IMR-90 (cell line): ENCODE results near the gene HGFAC. TPM values are rescaled to one million over a fixed set of nuclear protein-coding genes. Genes with fewer than 3 reads are reported as not detected.

ENCODE experiments used
- ATAC-seq: fragments of 200-7000 bp; cut with Tn5 transposase; 2 replicates; pipeline ENCODE4 v1.9.1; 2020; ENCODE audit warnings: low read depth, mild to moderate bottlenecking, moderate library complexity
- BruUV-seq: library from RNA; stranded (reverse); fragments of 400-500 nt; replicated peaks from 2 replicates; lab custom pipeline; 2021; lab: Mats Ljungman, UMichigan
- CTCF ChIA-PET: fragments of 300-600 bp; formaldehyde crosslinking; extraction: SDS; loops from one replicate; lab custom pipeline; 2021; ENCODE audit warnings: antibody characterized with exemption; lab: Yijun Ruan, JAX
- POLR2A ChIA-PET: fragments of 300-600 bp; sonication (Branson Sonifier 250); formaldehyde crosslinking; loops from one replicate; lab custom pipeline; 2022; ENCODE audit warnings: antibody characterized with exemption; ENCODE audit not compliant: unreplicated experiment; lab: Charles Lee
- DNase-seq: peaks from one replicate; pipeline ENCODE4 v3.0.0; 2013
- H2AFZ ChIP-seq: replicated peaks from 2 replicates; pipeline ENCODE3; 2013; ENCODE audit warnings: low read length, mild to moderate bottlenecking; ENCODE audit not compliant: poor library complexity
- H2AK5ac ChIP-seq: 2 replicates; pipeline ENCODE4 v1.6.1; 2013; ENCODE audit warnings: low read depth, low read length, inconsistent platforms
- H2AK9ac ChIP-seq: replicated peaks from 2 replicates; pipeline ENCODE3; 2013; ENCODE audit warnings: mild to moderate bottlenecking, low read depth, low read length, moderate library complexity; ENCODE audit not compliant: poor library complexity
- H2BK120ac ChIP-seq: 2 replicates; pipeline ENCODE4 v1.6.1; 2013; ENCODE audit warnings: low read depth, low read length, inconsistent platforms
- H2BK15ac ChIP-seq: 3 replicates; pipeline ENCODE4 v1.6.1; 2013; ENCODE audit warnings: low read depth, low read length, inconsistent platforms
- H2BK20ac ChIP-seq: 2 replicates; pipeline ENCODE4 v1.6.1; 2013; ENCODE audit warnings: low read depth, mild to moderate bottlenecking, inconsistent platforms, low read length, moderate library complexity
- H2BK5ac ChIP-seq: 2 replicates; pipeline ENCODE4 v1.6.1; 2013; ENCODE audit warnings: mild to moderate bottlenecking, low read depth, low read length, inconsistent platforms; ENCODE audit not compliant: poor library complexity, severe bottlenecking
- H3K14ac ChIP-seq: replicated peaks from 2 replicates; pipeline ENCODE4 v1.6.1; 2013; ENCODE audit warnings: low read depth, low read length, inconsistent platforms
- H3K18ac ChIP-seq: 2 replicates; pipeline ENCODE4 v1.6.1; 2013; ENCODE audit warnings: low read depth, low read length, control low read depth
- H3K23ac ChIP-seq: 2 replicates; pipeline ENCODE4 v1.6.1; 2013; ENCODE audit warnings: low read depth, low read length, inconsistent platforms
- H3K27ac ChIP-seq: 2 replicates; pipeline ENCODE4 v1.5.1; 2013; ENCODE audit warnings: mild to moderate bottlenecking, control low read depth, low read length; ENCODE audit not compliant: insufficient read depth
- H3K27me3 ChIP-seq: 2 replicates; pipeline ENCODE4 v1.6.1; 2013; ENCODE audit warnings: low read length; ENCODE audit not compliant: control insufficient read depth, insufficient read depth
- H3K36me3 ChIP-seq: 2 replicates; pipeline ENCODE4 v1.6.1; 2013; ENCODE audit warnings: low read length, mixed read lengths; ENCODE audit not compliant: control insufficient read depth, insufficient read depth
- H3K4ac ChIP-seq: 2 replicates; pipeline ENCODE4 v1.6.1; 2013; ENCODE audit warnings: low read depth, low read length, inconsistent platforms
- H3K4me1 ChIP-seq: 2 replicates; pipeline ENCODE4 v1.6.1; 2013; ENCODE audit warnings: low read length, mixed read lengths; ENCODE audit not compliant: control insufficient read depth, insufficient read depth
- H3K4me2 ChIP-seq: 2 replicates; pipeline ENCODE4 v1.6.1; 2013; ENCODE audit warnings: low read depth, mild to moderate bottlenecking, control low read depth, low read length, moderate library complexity
- H3K4me3 ChIP-seq: 2 replicates; pipeline ENCODE4 v1.5.1; 2013; ENCODE audit warnings: low read depth, mild to moderate bottlenecking, control low read depth, low read length, moderate library complexity; ENCODE audit not compliant: insufficient read depth
- H3K56ac ChIP-seq: 2 replicates; pipeline ENCODE4 v1.6.1; 2013; ENCODE audit warnings: low read length, inconsistent platforms; ENCODE audit not compliant: insufficient read depth; ENCODE audit errors: extremely low read depth
- H3K79me1 ChIP-seq, 2 experiments: 2 replicates each; pipeline ENCODE4 v1.6.1; 2013; ENCODE audit warnings: low read length in 2 of 2, inconsistent platforms in 1 of 2, low read depth in 1 of 2
- H3K9ac ChIP-seq: 2 replicates; pipeline ENCODE4 v1.6.1; 2013; ENCODE audit warnings: low read depth, low read length, control low read depth
- H3K9me1 ChIP-seq: 2 replicates; pipeline ENCODE4 v1.6.1; 2013; ENCODE audit warnings: low read length, inconsistent platforms; ENCODE audit not compliant: insufficient read depth
- H3K9me3 ChIP-seq: 2 replicates; pipeline ENCODE4 v1.6.1; 2013; ENCODE audit warnings: low read length; ENCODE audit not compliant: control insufficient read depth, insufficient read depth
- H4K20me1 ChIP-seq: 2 replicates; pipeline ENCODE4 v1.6.1; 2013; ENCODE audit warnings: low read length, inconsistent platforms; ENCODE audit not compliant: insufficient read depth
- H4K5ac ChIP-seq: 2 replicates; pipeline ENCODE4 v1.6.1; 2013; ENCODE audit warnings: mild to moderate bottlenecking, low read depth, low read length, control low read depth
- H4K8ac ChIP-seq, 2 experiments: 2 replicates each; pipeline ENCODE4 v1.6.1; 2013; ENCODE audit warnings: low read depth in 2 of 2, low read length in 2 of 2, control low read depth in 1 of 2, inconsistent platforms in 1 of 2
- H4K91ac ChIP-seq: 2 replicates; pipeline ENCODE4 v1.6.1; 2013; ENCODE audit warnings: low read depth, low read length, inconsistent platforms; ENCODE audit not compliant: insufficient read depth
- NFE2L2 ChIP-seq: fragments of 150-350 bp; IDR thresholded peaks from 2 replicates; pipeline ENCODE4 v1.6.1; 2016; ENCODE audit warnings: low read depth, mild to moderate bottlenecking, low read length
- WGBS, 2 experiments: methylation state at CpG; one replicate each; pipeline versions ENCODE4 v1.1.5 to v1.1.7; 2013; ENCODE audit warnings: missing lambda C conversion rate in 2 of 2; ENCODE audit not compliant: insufficient read length in 1 of 2; ENCODE audit errors: extremely low coverage in 2 of 2; 5-methylcytosine and 5-hydroxymethylcytosine counted together
- dilution Hi-C: fragments of 300-500 bp; cut with HindIII; formaldehyde crosslinking; loops from one replicate; pipeline ENCODE4 v1.14.3; 2018; ENCODE audit warnings: low sequenced_read_pairs; ENCODE audit not compliant: unreplicated experiment
- in situ Hi-C: fragments of 300-500 bp; cut with MboI; formaldehyde crosslinking; loops from 3 replicates; pipeline ENCODE4 v1.14.3; 2019; ENCODE audit warnings: low sequenced_read_pairs, inconsistent platforms, mixed read lengths
- intact Hi-C: fragments of 100-400 bp; cut with micrococcal nuclease; formaldehyde crosslinking; loops from 2 replicates; pipeline ENCODE4 v1.10.0; 2022
- polyA plus RNA-seq, 3 experiments: library from polyadenylated mRNA; depleted of rRNA; stranded (reverse); fragments of >200 nt; gene quantifications; 2 replicates each; pipeline ENCODE4 v1.2.3, GENCODE V29; 2012; ENCODE audit warnings: low replicate concordance in 1 of 3
- total RNA-seq: library from RNA; depleted of rRNA; stranded (reverse); fragments of >200 nt; gene quantifications from 2 replicates; pipeline ENCODE4 v1.2.3, GENCODE V29; 2012

HGFAC gene
- total and polyA plus RNA-seq, 2 of the 4 experiments (the other 2 are of a cell fraction): 0.05 TPM; not detected in 1

DNA sequence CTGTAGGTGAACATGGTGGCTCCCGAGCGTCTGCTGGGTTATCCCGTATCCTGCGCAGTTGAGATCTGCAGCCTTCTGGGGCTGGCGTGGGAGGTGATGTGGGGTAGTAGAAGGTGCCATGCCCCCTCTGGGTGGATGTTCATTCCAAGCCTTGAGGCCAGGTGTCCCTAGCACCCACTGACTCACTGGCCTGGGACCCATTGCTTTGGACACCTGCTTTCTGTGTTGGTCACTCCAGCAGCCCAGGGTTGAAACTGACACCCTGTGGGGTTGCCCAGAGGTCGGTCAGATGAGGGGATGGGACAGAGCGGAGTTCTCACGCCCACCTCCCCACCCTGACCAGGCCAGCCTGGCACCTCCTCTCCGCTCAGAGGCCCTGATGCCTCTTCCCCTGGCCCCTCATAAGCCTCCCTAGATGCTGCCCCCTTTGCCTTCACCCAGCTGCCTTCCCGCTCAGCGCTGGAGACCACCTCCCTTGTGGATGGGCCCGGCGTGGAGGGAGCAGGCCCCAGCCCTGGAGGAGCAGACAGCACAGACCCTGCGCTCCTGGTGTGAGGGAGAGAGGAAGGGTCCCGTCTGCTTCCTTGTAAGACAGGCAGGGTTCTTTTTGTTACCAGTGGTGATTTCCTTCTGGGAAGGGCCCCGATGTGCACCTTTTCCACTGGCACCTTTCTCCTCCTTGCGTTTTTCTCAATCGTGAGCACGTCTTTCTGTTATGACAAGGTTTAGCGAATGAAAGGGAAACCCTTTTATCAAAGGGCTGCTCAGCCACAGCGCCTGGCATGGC lies 23.3 kb downstream of the HGFAC start:
- H3K79me1 ChIP-seq: no peaks in the 10 kb centered on the region
- dilution Hi-C loops (no loop called here), intact Hi-C loops (no loop called here), in situ Hi-C loops (no loop called here)
- no peak overlapping the region for H2BK15ac ChIP-seq
- ChIA-PET CTCF (no interaction called here), POLR2A (no interaction called here)
- no peak overlapping the region for H2BK120ac ChIP-seq
- H3K9ac ChIP-seq: no peak overlapping the region
- TF ChIP-seq NFE2L2: no peak
- no peak overlapping the region for H3K4me3 ChIP-seq
- no peak overlapping the region for H3K23ac ChIP-seq
- 0 out of 2 replicates have a peak, but pooled peaks cover 8% of the 10 kb centered on the region for H4K20me1 ChIP-seq
- no peak overlapping the region for H3K27ac ChIP-seq
- no peak overlapping the region for H2AFZ ChIP-seq
- no peak overlapping the region for H2AK5ac ChIP-seq
- H4K91ac ChIP-seq: no peak overlapping the region
- 84% methylated on average over 7 of the region's 21 CpGs; no CpG with 5 or more reads in 1 of the 2 experiments for WGBS, 2 experiments
- H3K18ac ChIP-seq: no peak overlapping the region
- H3K9me3 ChIP-seq: no peaks in the 10 kb centered on the region
- no peak for ATAC-seq
- no peaks in the 10 kb centered on the region for H3K4me1 ChIP-seq
- BruUV-seq: no TSS peak
- H3K27me3 ChIP-seq: peaks cover 55% of the 10 kb centered on the region
- no peak overlapping the region for H3K56ac ChIP-seq
- H3K9me1 ChIP-seq: 0 out of 2 replicates have a peak, but pooled peaks cover 5% of the 10 kb centered on the region
- no peak overlapping the region for H3K4ac ChIP-seq
- H3K4me2 ChIP-seq: no peak overlapping the region
- no peak for DNase-seq
- no peak overlapping the region for H2AK9ac ChIP-seq
- no peak overlapping the region for H2BK20ac ChIP-seq
- H3K14ac ChIP-seq: no peak overlapping the region
- H4K5ac ChIP-seq: no peak overlapping the region
- H2BK5ac ChIP-seq: no peak overlapping the region
- H3K36me3 ChIP-seq: no peaks in the 10 kb centered on the region
- H4K8ac ChIP-seq: no peak overlapping the region
